ENCODE results near the gene ST14. TPM values are rescaled to one million over a fixed set of nuclear protein-coding genes. Genes with fewer than 3 reads are reported as not detected.

The ST14 gene
- total and polyA plus RNA-seq, 11 donors, result 0.37 to 13.0 (median 1.3) TPM

GRCh38 chr11:130157101-130157500, 2.5 kb upstream of the ST14 start:
- no peak for ATAC-seq
- no peak overlapping the region for H3K27ac ChIP-seq
- TF ChIP-seq, protein P1, sequence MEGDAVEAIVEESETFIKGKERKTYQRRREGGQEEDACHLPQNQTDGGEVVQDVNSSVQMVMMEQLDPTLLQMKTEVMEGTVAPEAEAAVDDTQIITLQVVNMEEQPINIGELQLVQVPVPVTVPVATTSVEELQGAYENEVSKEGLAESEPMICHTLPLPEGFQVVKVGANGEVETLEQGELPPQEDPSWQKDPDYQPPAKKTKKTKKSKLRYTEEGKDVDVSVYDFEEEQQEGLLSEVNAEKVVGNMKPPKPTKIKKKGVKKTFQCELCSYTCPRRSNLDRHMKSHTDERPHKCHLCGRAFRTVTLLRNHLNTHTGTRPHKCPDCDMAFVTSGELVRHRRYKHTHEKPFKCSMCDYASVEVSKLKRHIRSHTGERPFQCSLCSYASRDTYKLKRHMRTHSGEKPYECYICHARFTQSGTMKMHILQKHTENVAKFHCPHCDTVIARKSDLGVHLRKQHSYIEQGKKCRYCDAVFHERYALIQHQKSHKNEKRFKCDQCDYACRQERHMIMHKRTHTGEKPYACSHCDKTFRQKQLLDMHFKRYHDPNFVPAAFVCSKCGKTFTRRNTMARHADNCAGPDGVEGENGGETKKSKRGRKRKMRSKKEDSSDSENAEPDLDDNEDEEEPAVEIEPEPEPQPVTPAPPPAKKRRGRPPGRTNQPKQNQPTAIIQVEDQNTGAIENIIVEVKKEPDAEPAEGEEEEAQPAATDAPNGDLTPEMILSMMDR (IDR thresholded peaks at IDR 0.05), result no peak
- TF ChIP-seq POLR2A (IDR thresholded peaks at IDR 0.05), result no peak
- no peak overlapping the region for H3K4me3 ChIP-seq
- 71 to 91% (median 87%) methylated on average over 8 of the region's 8 CpGs for WGBS, 4 donors
- H3K36me3 ChIP-seq, result no peaks in the 10 kb centered on the region
- no peaks in the 10 kb centered on the region for H3K9me3 ChIP-seq
- intact Hi-C loops (cut with DNase I), result no loop called here
- H3K27me3 ChIP-seq, result peaks cover 0 to 34% (median 22%) of the 10 kb centered on the region in 9 donors
- H3K4me1 ChIP-seq, result peaks cover 0 to 34% (median 6%) of the 10 kb centered on the region in 12 donors
- no peak for DNase-seq

DNA sequence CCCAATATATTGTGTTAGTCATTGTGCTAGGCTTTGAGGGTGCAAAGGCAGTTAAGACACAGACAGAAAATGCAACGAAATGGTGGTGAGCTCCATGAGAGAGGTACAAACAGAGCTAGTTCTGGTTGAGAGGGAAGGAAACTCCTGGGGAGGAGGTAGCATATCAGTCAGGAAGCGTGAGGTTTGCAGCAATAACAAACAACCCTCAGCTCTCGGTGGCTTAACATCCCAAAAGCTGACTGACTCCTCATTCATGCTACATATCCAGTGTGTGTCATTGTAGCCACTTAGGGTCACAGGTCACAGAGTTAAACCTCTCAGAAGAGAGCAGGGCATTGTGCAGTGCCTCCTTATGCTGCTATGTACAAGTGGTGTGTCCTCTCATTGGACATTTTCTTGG, 1.7 kb upstream of the ST14 start:
- ATAC-seq, result no peak
- 84 to 88% (median 86%) methylated on average over 3 of the region's 3 CpGs for WGBS, 4 donors
- Histone ChIP-seq H3K27ac (no peak overlapping the region), H3K27me3 (peaks cover 0 to 34% (median 24%) of the 10 kb centered on the region in 9 donors), H3K36me3 (no peaks in the 10 kb centered on the region), H3K4me1 (peaks cover 0 to 41% (median 6%) of the 10 kb centered on the region in 12 donors), H3K9me3 (no peaks in the 10 kb centered on the region), H3K4me3 (no peak overlapping the region)
- TF ChIP-seq, protein P1 (IDR thresholded peaks at IDR 0.05), result no peak
- no peak for TF ChIP-seq POLR2A (IDR thresholded peaks at IDR 0.05)
- intact Hi-C loops (cut with DNase I), result no loop called here
- DNase-seq, result no peak

GRCh38 chr11:130159139-130159538, 443 bp upstream of the ST14 start:
- WGBS, 4 donors, result 83 to 93% (median 88%) methylated on average over 14 of the region's 14 CpGs
- Histone ChIP-seq H3K4me3 (peak overlapping the region in 1 of 12 donors; percentile 59), H3K4me1 (peaks cover 0 to 54% (median 12%) of the 10 kb centered on the region in 12 donors), H3K27me3 (peaks cover 0 to 34% (median 24%) of the 10 kb centered on the region in 9 donors), H3K9me3 (no peaks in the 10 kb centered on the region), H3K27ac (no peak overlapping the region), H3K36me3 (no peaks in the 10 kb centered on the region)
- TF ChIP-seq, protein P1 (IDR thresholded peaks at IDR 0.05), result no peak
- TF ChIP-seq POLR2A (IDR thresholded peaks at IDR 0.05), result no peak
- ATAC-seq (no peak), DNase-seq (peak in 1 of 5 donors; percentile 7)
- intact Hi-C loops (cut with DNase I), result no loop called here

GRCh38 chr11:130160498-130161155, 1.0 kb downstream of the ST14 start:
- 66 to 74% (median 71%) methylated on average over 17 to 19 of the region's 19 CpGs for WGBS, 4 donors
- intact Hi-C loops (cut with DNase I), result no loop called here
- peak overlapping the region in 9 of 12 donors; percentile 17 to 59 (median 35) for H3K4me3 ChIP-seq
- DNase-seq, result peak in 1 of 5 donors; percentile 14
- peaks cover 0 to 57% (median 12%) of the 10 kb centered on the region in 12 donors for H3K4me1 ChIP-seq
- no peak overlapping the region for H3K27ac ChIP-seq
- H3K27me3 ChIP-seq, result peaks cover 0 to 34% (median 24%) of the 10 kb centered on the region in 9 donors
- no peak for ATAC-seq
- no peaks in the 10 kb centered on the region for H3K36me3 ChIP-seq
- no peaks in the 10 kb centered on the region for H3K9me3 ChIP-seq
- TF ChIP-seq, protein P1 (IDR thresholded peaks at IDR 0.05), result no peak
- no peak for TF ChIP-seq POLR2A (IDR thresholded peaks at IDR 0.05)

All from heart left ventricle (tissue), 16 donors.